Panc1 (cell line): ENCODE data around the gene PRAMEF5.

Experiments
- CTCF ChIP-seq: fragments of 450-650 bp; IDR thresholded peaks from 2 replicates; pipeline ENCODE4 v1.5.1; 2017; ENCODE audit warnings: mild to moderate bottlenecking
- POLR2AphosphoS5 ChIP-seq: IDR thresholded peaks from 2 replicates; pipeline ENCODE4 v1.6.1; 2012; ENCODE audit warnings: mild to moderate bottlenecking, low read depth, low read length, moderate library complexity
- SIN3A ChIP-seq: IDR thresholded peaks from 2 replicates; pipeline ENCODE4 v1.6.1; 2012; ENCODE audit warnings: low read depth, mild to moderate bottlenecking, low read length, moderate library complexity, borderline replicate concordance; ENCODE audit not compliant: insufficient read depth
- TF ChIP-seq, protein P1 (sequence below), 2 experiments: IDR thresholded peaks; 2 replicates each; pipeline ENCODE4 v1.6.1; 2011 to 2012; ENCODE audit warnings: low read depth in 2 of 2, control low read depth in 1 of 2, low read length in 1 of 2, mild to moderate bottlenecking in 1 of 2, moderate library complexity in 1 of 2; ENCODE audit not compliant: insufficient read depth in 1 of 2

- TF ChIP-seq CTCF (no peak), POLR2AphosphoS5 (no peak), SIN3A (no peak)
- TF ChIP-seq, protein P1, sequence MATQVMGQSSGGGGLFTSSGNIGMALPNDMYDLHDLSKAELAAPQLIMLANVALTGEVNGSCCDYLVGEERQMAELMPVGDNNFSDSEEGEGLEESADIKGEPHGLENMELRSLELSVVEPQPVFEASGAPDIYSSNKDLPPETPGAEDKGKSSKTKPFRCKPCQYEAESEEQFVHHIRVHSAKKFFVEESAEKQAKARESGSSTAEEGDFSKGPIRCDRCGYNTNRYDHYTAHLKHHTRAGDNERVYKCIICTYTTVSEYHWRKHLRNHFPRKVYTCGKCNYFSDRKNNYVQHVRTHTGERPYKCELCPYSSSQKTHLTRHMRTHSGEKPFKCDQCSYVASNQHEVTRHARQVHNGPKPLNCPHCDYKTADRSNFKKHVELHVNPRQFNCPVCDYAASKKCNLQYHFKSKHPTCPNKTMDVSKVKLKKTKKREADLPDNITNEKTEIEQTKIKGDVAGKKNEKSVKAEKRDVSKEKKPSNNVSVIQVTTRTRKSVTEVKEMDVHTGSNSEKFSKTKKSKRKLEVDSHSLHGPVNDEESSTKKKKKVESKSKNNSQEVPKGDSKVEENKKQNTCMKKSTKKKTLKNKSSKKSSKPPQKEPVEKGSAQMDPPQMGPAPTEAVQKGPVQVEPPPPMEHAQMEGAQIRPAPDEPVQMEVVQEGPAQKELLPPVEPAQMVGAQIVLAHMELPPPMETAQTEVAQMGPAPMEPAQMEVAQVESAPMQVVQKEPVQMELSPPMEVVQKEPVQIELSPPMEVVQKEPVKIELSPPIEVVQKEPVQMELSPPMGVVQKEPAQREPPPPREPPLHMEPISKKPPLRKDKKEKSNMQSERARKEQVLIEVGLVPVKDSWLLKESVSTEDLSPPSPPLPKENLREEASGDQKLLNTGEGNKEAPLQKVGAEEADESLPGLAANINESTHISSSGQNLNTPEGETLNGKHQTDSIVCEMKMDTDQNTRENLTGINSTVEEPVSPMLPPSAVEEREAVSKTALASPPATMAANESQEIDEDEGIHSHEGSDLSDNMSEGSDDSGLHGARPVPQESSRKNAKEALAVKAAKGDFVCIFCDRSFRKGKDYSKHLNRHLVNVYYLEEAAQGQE (IDR thresholded peaks at IDR 0.05; ENCODE audit: insufficient read depth in 1 of 2, low read depth in 2 of 2, low read length in 1 of 2) = no peak
Measured at GRCh38 chr1:13224480-13225060, 29.4 kb upstream of the PRAMEF5 start.
